ENCODE measurements around the gene PPP1R13L.

The PPP1R13L gene

DNA sequence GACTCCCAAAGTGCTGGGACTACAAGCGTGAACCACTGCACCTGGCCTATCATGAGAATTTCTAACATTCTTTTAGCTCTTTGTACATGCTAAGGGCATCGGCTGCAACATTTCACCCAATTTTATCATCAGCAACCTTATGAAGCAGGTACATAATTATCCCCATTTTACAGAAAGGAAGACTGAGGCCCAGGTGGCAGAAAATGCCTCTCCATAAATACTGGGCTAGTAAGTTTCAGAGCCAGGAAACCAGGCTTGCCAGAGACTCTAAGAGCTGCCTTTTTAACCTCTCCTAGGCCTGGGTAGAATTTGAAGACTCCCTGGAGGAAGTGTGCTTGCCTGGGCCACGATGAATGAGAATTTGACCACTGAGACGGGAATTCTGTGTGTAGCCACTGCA lies 36.7 kb downstream of the PPP1R13L start:
- no peak for DNase-seq (ENCODE audit: low read depth in 2 of 2)

GRCh38 chr19:45364696-45365095 lies 40.2 kb downstream of the PPP1R13L start:
- no peak for DNase-seq (ENCODE audit: low read depth in 2 of 2)

DNA sequence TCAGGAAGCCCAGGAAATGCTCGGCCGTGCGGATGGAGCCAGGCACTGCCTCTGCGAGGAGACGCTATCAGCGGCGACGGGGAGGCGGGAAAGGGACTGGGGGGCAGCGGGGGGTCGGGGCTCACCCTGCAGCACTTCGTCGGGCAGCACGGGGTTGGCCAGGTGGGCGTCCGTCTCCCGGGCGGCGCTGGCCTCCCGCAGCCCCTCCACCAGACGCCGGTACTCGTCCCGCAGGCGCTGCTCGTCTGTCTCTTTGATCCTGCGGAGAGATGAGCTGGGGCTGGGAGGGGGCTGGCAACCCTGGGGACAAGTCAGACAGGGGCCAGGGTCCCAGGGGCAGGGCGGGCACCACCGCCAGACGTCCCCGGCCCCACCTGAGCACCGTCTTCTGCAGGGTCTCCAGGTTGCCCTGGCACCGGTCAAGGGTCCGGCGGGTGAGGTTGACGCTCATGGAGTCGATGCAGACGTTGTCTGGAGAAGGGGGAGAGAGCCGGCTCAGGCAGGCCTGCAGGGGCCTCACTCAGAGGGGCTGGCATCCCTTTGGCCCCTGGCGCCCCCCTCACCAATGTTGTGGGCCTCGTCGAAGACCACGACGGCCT lies 40.9 kb downstream of the PPP1R13L start:
- DNase-seq (ENCODE audit: low read depth in 2 of 2): no peak

GRCh38 chr19:45362291-45362690 lies 42.6 kb downstream of the PPP1R13L start:
- DNase-seq (ENCODE audit: low read depth in 2 of 2): no peak

DNA sequence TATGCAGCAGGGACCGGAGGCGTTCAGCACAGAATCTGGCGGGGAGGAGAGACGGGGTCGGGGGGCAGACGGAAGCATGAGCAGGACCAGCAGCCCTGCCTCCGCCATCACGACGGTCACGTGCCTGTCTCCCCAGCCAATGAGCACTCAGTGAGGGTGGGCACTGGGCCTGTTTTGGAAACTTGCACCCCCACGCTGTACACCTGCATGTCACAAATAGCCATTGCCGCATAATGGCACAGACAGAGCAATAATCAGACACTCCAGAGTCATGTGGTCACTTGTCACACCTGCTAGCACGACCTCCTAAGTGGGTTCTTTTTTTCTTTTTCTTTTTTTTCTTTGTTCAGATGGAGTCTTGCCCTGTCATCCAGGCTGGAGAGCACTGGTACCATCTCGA lies 43.3 kb downstream of the PPP1R13L start:
- no peak for DNase-seq (ENCODE audit: low read depth in 2 of 2)

GRCh38 chr19:45358213-45358792 lies 46.6 kb downstream of the PPP1R13L start:
- no peak for DNase-seq (ENCODE audit: low read depth in 2 of 2)

- DNase-seq (ENCODE audit: low read depth in 2 of 2): no peak
Observed at GRCh38 chr19:45357445-45357783, 47.5 kb downstream of the PPP1R13L start.

DNA sequence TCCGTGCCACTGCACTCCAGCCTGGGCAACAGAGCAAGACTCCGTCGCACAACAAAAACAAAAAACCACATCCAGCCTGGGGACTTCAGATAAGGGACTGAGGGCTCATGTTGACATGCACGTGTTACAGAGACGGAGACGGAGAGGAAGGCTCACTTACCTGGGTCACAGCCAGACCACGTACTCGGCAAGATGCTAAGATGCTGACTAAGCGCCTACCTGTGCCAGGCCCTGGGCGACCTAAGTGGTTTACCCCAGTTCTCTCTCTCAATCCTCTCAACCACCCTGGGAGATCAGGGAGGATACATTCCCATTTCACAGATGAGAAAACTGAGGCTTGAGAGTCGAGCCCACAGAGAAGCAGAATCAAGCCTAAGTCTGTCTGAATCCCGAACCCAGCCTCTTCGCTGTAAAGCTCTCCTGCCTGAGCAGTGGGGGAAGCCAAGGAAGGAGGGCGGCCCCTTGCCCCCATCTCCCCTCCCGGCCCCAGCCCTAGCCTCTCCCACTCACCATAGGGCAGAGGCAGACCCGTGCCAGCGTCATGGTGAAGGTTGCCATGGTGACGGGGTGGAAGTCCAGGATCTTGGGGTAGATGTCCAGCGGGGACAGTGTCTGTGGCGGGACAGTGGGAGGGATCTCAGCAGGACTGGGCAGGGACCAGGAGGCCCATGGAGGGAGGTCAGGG lies 48.0 kb downstream of the PPP1R13L start:
- DNase-seq (ENCODE audit: low read depth in 2 of 2): no peak

DNA sequence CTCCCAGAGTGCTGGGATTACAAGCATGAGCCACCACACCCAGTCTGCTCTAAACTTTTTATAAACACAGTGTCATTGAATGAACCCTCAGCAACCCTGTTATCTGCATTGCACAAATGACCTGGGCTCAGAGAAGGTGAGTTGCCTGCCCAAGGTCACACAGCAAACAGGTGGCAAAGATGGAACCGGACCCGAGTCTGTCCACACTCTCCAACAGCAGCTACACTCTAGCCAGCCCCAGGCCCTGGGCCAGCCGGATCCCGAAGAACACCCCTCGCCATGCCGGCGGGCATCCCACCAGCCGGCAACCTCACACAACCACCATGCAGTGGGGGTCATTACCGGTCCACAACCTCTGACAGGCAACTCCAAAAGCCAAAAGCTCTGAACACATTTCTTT lies 49.0 kb downstream of the PPP1R13L start:
- DNase-seq (ENCODE audit: low read depth in 2 of 2): no peak

GRCh38 chr19:45355402-45355801 lies 49.5 kb downstream of the PPP1R13L start:
- no peak for DNase-seq (ENCODE audit: low read depth in 2 of 2)

DNA sequence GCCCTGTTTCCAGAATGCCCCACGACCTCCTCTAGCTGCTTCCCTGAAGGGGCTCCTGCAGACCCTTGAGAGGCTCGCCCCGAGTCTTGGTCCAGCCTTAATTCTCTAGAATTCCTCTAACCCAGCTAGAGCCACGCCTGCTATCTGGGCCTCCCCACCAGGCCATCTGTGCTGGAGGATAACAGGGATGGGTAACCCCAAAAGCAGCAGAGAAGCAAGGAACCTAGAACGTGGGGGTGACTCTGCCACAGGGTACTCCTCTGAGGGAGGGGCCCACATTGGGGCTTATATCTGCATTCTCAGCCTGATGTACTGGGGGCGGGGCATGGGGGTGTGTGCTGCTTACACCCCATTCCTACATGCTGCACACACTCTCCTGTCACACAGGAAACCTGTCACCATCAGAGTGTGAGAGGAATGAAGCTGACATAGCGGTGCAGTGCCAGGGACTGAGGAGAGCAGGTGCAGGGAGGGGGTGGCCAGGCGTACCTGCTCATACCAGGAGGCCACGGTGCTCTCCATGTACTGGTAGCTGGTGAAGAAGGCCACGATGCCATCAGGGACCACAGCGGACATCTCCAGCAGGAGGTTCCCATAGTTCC lies 50.5 kb downstream of the PPP1R13L start:
- no peak for DNase-seq (ENCODE audit: low read depth in 2 of 2)

GRCh38 chr19:45352914-45353796 lies 51.7 kb downstream of the PPP1R13L start:
- no peak for DNase-seq (ENCODE audit: low read depth in 2 of 2)

DNA sequence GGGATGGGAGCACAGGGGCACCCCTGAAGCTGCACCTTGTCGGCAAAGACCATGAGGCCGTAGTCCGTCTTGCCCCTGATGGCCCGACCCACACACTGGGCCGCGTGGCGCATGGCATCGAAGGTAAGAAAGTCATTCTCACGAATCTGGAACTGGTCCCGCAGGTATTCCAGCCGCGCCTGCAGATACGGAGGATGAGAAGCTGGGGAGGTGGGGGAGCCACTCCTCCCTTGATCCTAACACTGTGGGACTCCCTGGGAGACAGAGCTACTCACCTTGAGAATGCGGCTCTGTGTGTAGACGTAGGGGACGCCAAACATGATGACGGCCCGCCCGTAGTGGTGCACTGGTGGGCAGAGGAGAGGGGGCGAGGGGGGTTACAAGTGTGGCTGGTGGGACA lies 52.4 kb downstream of the PPP1R13L start:
- no peak for DNase-seq (ENCODE audit: low read depth in 2 of 2)

- DNase-seq (ENCODE audit: low read depth in 2 of 2): no peak
Observed at GRCh38 chr19:45352062-45352461, 52.8 kb downstream of the PPP1R13L start.

DNA sequence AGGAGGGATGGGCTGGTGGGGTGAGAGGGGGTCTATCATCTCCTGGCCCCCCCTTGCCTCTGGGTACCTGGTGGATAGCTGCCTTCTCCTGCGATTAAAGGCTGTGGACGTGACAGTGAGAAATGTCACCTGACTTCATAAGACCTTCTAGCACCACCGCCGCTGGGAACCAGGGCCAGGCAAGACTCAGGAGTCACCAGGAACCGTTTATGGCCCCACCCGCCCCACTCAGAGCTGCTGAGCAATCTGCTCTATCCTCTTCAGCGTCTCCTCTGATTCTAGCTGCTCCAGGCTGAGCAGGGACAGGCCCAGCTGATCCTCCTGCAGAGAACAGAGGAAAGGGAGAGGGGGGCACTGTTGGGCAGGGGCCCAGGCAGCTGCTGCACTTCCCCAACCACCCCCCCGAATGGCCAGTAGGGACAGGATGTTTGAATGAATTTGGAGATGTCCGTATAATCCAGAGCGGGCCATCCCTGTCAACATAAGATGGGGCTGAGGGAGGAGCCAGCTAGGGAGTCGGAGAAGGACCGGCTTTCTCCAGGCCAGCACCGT lies 53.4 kb downstream of the PPP1R13L start:
- DNase-seq (ENCODE audit: low read depth in 2 of 2): no peak

DNA sequence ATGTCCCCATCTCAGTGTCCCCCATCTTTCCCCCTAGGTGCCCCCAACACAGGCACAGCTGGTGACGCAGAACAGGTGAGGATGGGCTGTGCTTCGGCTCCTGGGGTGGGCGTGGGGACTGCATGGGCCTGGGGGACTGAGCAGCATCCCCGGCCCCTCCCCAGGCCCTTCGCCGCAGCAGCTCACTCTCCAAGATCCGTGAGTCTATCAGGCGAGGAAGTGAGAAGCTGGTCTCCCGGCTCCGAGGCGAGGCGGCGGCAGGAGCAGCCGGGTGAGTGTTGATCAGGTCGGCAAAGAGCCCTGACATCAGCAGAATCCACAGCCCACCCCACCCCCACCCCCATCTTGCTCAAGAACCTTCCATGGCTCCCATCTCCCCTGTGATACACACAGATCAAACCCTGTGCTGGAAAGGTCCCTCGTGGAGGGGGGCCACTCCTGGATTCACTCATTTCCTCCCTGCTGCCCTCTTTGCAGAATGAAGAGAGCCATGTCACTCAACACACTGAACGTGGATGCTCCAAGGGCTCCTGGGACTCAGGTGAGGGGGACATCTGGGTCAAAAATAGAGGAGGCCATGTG lies 54.3 kb downstream of the PPP1R13L start:
- DNase-seq (ENCODE audit: low read depth in 2 of 2): no peak

DNA sequence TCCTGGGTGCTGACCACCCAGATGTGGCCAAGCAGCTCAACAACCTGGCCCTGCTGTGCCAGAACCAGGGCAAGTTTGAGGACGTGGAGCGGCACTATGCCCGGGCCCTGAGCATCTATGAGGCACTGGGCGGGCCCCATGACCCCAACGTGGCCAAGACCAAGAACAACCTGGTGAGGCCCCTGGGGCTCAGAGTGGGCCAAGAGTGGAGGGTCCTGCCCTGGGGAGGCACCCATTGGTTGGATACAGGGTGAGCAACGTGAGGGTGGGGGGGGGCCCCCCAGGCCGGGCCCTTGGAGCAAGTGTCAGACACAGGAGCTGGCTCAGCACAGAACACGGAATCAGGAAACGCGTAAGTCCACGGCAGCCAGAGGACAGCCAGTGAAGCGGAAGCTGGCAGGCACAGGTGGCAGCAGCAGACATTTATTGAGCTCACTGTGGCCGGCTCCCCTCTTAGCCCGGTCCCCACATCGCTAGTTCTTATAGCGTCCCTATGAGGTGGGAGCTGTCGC lies 55.4 kb downstream of the PPP1R13L start:
- DNase-seq (ENCODE audit: low read depth in 2 of 2): no peak

DNA sequence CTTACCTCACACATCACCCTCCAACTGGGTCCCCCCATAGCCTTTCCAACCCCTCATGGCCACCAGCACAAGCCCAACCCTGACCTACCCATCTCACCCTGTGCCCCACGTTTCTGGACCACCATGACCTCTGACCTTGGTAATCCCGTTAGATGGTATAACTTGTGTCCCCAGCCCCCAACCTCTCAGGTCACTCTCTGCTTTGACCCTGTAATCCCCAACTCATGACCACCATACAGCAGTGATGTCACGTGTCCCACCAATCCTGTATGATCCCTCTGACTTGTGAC lies 55.8 kb downstream of the PPP1R13L start:
- no peak for DNase-seq (ENCODE audit: low read depth in 2 of 2)

DNA sequence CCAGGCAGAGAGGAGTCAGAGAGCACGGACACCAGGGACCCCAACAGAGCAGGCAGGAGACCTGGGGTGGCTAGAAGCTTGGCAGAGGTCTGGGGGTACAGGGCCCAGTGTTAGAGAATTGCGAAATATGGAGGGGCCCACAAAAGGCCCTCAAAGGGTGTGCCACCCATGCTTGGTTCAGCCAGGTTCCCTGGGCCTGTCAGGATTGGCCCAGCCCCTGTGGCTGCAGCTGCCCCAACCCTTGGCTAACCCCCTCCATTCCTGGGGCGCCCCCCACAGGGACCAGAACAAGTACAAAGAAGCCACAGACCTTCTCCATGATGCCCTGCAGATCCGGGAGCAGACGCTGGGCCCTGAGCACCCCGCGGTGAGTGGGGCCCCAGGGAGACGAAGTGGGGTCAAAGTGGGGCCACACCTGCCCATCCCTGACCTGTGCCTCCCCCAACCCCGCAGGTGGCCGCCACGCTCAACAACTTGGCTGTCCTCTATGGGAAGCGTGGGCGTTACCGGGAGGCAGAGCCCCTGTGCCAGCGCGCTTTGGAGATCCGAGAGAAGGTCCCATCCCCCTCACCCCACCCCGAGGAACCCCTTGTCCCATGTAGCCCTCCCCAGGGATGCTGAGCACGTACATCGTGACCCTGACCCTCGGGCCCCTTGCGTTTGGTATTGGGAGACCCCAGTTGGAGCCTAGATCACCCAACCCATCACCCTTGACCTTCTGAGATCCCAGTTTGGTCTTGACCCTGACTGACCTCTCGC lies 56.3 kb downstream of the PPP1R13L start:
- no peak for DNase-seq (ENCODE audit: low read depth in 2 of 2)

DNA sequence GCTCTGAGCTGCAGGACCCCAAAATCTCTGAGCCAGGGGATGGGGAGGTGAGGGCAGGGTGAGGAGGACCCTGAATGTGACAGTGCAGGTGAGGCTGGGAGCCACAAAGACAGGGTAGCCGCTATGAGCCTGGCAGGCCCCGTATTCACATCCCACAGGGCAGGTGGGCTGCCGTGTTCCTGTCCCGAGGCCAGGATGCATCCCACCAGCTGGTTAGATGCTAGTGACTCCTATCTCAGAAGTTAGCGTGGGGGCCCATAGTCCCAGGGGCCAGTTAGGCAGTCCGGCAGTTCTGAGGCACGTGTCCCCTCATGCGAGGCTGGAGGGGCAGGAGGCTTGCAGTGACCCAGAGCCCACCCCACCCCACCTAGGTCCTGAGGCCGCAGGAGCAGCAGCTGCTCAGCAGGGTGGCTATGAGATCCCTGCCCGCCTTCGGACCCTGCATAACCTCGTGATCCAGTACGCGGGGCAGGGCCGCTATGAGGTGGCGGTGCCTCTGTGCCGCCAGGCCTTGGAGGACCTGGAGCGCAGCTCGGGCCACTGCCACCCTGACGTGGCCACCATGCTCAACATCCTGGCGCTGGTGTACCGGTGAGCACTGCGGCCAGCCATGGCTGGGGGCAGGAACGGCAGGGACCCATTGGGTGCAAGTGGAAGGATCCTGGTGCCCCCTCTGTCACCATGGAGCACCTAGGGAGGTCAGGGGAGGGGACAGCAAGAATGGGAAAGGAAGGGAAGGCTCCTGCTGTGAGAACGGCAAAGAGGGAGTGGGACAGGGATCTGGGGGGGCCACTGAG lies 57.1 kb downstream of the PPP1R13L start:
- DNase-seq (ENCODE audit: low read depth in 2 of 2): no peak

Data from stimulated activated CD8-positive, alpha-beta memory T cell treated with anti-CD3 and anti-CD28 coated beads, Interleukin-15, amount 100 ng/mL, for 4 hours (primary cell).